Hepatocyte (in vitro differentiated cells): ENCODE measurements around the gene SP8.

Source experiments
- EZH2 ChIP-seq: fragments of 200-600 bp; sonication (generic); IDR thresholded peaks from 2 replicates; pipeline ENCODE4 v1.6.1; 2016; ENCODE audit warnings: antibody characterized with exemption, mild to moderate bottlenecking, borderline replicate concordance
- EZH2phosphoT487 ChIP-seq: fragments of 200-600 bp; sonication (generic); IDR thresholded peaks from one replicate; pipeline ENCODE4 v1.6.1; 2018; ENCODE audit warnings: antibody characterized with exemption, mild to moderate bottlenecking, low read depth, moderate library complexity; ENCODE audit not compliant: unreplicated experiment, severe bottlenecking
- TF ChIP-seq, protein P1 (sequence below): fragments of 200-600 bp; sonication (generic); IDR thresholded peaks from 2 replicates; pipeline ENCODE4 v1.5.1; 2016; ENCODE audit warnings: antibody characterized with exemption, mild to moderate bottlenecking; ENCODE audit not compliant: poor library complexity

GRCh38 chr7:20828947-20829346 is 42.3 kb upstream of the SP8 start:
- TF ChIP-seq, protein P1, sequence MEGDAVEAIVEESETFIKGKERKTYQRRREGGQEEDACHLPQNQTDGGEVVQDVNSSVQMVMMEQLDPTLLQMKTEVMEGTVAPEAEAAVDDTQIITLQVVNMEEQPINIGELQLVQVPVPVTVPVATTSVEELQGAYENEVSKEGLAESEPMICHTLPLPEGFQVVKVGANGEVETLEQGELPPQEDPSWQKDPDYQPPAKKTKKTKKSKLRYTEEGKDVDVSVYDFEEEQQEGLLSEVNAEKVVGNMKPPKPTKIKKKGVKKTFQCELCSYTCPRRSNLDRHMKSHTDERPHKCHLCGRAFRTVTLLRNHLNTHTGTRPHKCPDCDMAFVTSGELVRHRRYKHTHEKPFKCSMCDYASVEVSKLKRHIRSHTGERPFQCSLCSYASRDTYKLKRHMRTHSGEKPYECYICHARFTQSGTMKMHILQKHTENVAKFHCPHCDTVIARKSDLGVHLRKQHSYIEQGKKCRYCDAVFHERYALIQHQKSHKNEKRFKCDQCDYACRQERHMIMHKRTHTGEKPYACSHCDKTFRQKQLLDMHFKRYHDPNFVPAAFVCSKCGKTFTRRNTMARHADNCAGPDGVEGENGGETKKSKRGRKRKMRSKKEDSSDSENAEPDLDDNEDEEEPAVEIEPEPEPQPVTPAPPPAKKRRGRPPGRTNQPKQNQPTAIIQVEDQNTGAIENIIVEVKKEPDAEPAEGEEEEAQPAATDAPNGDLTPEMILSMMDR: no peak
- TF ChIP-seq EZH2 (no peak), EZH2phosphoT487 (no peak)
